ENCODE data around the gene AMZ1.

Gene AMZ1

GRCh38 chr7:2732959-2733584 lies 45.1 kb downstream of the AMZ1 start:
- H3K4me3 ChIP-seq (ENCODE audit: low read depth, low read length) = no peak overlapping the region
- no peaks in the 10 kb centered on the region for H3K27me3 ChIP-seq (ENCODE audit: control insufficient read depth, insufficient read depth, low read length)
- no peaks in the 10 kb centered on the region for H3K79me2 ChIP-seq
- H3K9me3 ChIP-seq (ENCODE audit: control insufficient read depth, low read length) = no peaks in the 10 kb centered on the region
- H3K9ac ChIP-seq = no peak overlapping the region
- no peak overlapping the region for H3K4me2 ChIP-seq (ENCODE audit: low read length)
- H3K36me3 ChIP-seq (ENCODE audit: control insufficient read depth, insufficient read depth, low read length) = no peaks in the 10 kb centered on the region
- no peak for TF ChIP-seq CTCF (IDR thresholded peaks at IDR 0.05)
- no peak overlapping the region for H3K27ac ChIP-seq
- no peak overlapping the region for H2AFZ ChIP-seq
- H3K4me1 ChIP-seq = no peaks in the 10 kb centered on the region

GRCh38 chr7:2734084-2734686 lies 46.2 kb downstream of the AMZ1 start:
- Histone ChIP-seq H3K4me1 (no peaks in the 10 kb centered on the region), H3K27ac (no peak overlapping the region), H3K4me2 (ENCODE audit: low read length) (no peak overlapping the region), H3K4me3 (ENCODE audit: low read depth, low read length) (no peak overlapping the region), H3K79me2 (no peaks in the 10 kb centered on the region), H3K9me3 (ENCODE audit: control insufficient read depth, low read length) (no peaks in the 10 kb centered on the region), H3K9ac (no peak overlapping the region), H2AFZ (no peak overlapping the region), H3K36me3 (ENCODE audit: control insufficient read depth, insufficient read depth, low read length) (no peaks in the 10 kb centered on the region), H3K27me3 (ENCODE audit: control insufficient read depth, insufficient read depth, low read length) (no peaks in the 10 kb centered on the region)
- no peak for TF ChIP-seq CTCF (IDR thresholded peaks at IDR 0.05)

- Histone ChIP-seq H3K4me3 (ENCODE audit: low read depth, low read length) (no peak overlapping the region), H3K27me3 (ENCODE audit: control insufficient read depth, insufficient read depth, low read length) (no peaks in the 10 kb centered on the region), H3K4me2 (ENCODE audit: low read length) (no peak overlapping the region), H3K36me3 (ENCODE audit: control insufficient read depth, insufficient read depth, low read length) (no peaks in the 10 kb centered on the region), H3K4me1 (no peaks in the 10 kb centered on the region), H2AFZ (no peak overlapping the region), H3K27ac (no peak overlapping the region), H3K9ac (no peak overlapping the region), H3K9me3 (ENCODE audit: control insufficient read depth, low read length) (no peaks in the 10 kb centered on the region), H3K79me2 (peaks cover 1% of the 10 kb centered on the region)
- no peak for TF ChIP-seq CTCF (IDR thresholded peaks at IDR 0.05)
These were observed 47.0 kb downstream of the AMZ1 start for GRCh38 chr7:2734751-2735571.

- H3K27ac ChIP-seq = no peak overlapping the region
These were observed 47.7 kb downstream of the AMZ1 start for GRCh38 chr7:2735744-2736143.

More at GRCh38 chr7:2735744-2736143, 47.7 kb downstream of the AMZ1 start:
- Histone ChIP-seq H3K4me3 (ENCODE audit: low read depth, low read length) (no peak overlapping the region), H3K4me1 (no peaks in the 10 kb centered on the region), H3K36me3 (ENCODE audit: control insufficient read depth, insufficient read depth, low read length) (no peaks in the 10 kb centered on the region), H3K9ac (no peak overlapping the region), H3K9me3 (ENCODE audit: control insufficient read depth, low read length) (no peaks in the 10 kb centered on the region), H2AFZ (no peak overlapping the region), H3K27me3 (ENCODE audit: control insufficient read depth, insufficient read depth, low read length) (no peaks in the 10 kb centered on the region), H3K79me2 (peaks cover 4% of the 10 kb centered on the region), H3K4me2 (ENCODE audit: low read length) (no peak overlapping the region)
- no peak for TF ChIP-seq CTCF (IDR thresholded peaks at IDR 0.05)
